GM21526 (cell line): ENCODE results near the gene CXCR6.

Source experiments
- ATAC-seq: cut with Tn5 transposase; IDR thresholded peaks from one replicate; pipeline ENCODE4 v1.9.1; 2021; ENCODE audit warnings: moderate library complexity; ENCODE audit not compliant: unreplicated experiment, low FRiP score

CXCR6 gene

DNA sequence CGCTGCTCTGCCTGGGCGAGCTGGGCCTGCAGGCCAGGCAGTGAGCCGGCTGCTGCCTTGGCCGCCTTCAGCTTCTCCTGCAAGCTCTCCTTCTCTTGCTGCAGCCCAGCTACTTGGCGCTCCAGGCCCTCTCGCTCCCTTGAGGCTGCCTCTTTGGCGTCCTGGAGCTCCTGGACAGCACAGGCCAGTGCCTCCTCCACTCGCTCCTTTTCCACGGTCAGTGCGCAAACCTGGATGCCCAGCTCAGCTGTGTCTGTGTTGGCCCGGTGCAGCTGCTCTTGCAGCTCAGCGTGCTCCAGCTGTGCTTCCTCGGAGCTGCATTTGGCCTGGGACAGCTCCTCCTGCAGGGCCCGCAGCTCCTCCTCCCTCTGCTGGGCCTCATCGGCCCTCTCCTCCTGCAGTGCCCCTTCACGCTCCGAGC, 23.1 kb downstream of the CXCR6 start:
- no peak for ATAC-seq

DNA sequence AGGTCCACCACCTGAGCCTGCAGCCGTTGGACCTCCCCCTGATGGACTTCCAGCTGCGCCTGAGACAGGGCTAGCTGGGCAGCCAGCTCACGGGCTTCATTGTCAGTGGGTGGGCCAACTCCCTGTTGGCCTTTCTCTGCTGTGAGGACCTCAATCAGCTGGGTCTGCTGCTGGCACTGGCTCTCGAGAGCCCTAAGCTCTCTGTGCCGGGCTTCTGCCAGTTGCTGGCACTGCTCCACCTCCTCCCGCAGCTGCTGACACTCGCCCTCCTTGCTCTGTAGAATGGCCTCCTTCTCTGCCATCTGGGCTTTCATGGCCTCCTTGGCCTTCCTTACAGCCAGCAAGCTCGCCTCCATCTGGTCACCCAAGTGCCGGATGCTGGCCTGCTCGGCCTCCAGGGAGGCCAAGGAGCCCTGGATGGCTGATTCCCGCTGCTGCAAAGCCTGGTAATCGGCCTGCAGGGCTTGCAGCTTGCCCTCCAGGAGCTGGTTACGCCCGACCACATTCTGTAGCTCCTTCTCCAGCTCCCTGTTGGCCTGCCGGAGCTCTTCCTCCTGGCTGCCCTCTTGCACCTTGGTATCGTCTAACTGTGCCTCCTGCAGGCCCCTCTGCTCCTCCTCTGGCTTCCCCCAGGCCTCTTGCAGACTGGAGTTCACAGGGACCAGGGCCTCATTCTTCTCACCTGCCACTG, 23.8 kb downstream of the CXCR6 start:
- no peak for ATAC-seq

- ATAC-seq, result no peak
Observed at GRCh38 chr3:45967724-45968123, 24.5 kb downstream of the CXCR6 start.

DNA sequence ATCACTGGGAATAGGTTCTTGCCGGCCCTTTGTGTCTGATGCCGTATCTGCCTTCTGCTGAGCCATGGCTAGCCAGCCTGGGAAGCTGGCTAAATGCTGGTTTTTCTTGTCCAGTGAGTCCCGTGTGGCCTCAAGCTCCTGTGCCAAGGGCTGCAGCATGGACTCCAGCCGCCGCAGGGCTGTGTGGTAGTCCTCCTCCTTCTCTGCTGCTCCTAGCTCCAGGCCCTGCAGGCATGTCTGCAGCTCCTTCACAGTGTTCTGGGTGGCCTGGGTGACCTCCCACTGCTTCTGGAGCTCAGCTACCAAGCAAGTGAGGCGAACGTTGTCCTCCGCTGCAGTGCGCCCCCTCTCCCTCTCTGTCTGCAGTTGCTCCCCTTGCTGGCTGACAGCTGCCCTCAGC, 24.9 kb downstream of the CXCR6 start:
- no peak for ATAC-seq

- ATAC-seq, result no peak
Observed at GRCh38 chr3:45968706-45969105, 25.4 kb downstream of the CXCR6 start.

GRCh38 chr3:45969116-45969515, 25.9 kb downstream of the CXCR6 start:
- no peak for ATAC-seq

DNA sequence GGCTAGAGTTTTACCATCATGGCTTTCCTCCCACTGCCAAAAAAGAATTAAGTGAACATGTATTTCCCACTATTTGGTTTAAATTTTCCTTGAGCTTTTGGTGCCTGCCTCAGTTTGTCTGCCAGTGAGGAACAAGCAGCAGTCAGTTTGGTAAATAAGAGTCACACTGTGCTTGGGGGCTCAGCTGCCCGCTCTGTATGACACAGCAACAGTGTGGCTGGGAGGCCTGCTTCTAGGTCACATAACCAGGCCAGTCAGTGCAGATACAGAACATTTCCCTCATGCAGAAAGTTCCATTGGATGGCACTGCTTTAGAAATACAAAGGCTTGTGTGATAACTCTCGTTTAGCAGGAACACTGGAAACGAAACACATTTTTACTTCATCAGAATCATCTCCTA, 26.7 kb downstream of the CXCR6 start:
- ATAC-seq, result no peak

- no peak for ATAC-seq
Observed at GRCh38 chr3:45972534-45973402, 29.5 kb downstream of the CXCR6 start.

DNA sequence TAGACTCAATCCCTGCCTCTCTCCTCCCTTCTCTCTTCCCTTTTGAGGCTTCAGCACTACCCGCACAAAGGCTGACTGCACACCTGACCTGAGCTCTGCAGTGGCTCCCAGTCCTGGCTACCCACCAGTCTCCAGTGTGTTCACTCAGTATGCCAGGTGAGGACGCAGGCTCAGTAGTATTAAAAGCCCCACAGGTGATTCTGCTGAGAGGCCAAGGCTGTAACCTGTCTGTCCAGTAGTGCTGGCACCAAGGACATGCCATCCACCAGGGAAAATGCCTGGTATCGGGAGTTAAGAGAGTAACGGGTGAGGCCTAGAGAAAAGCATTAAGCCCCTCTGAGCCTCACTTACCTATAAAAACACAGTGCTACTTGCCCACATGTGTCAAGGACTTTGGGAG, 31.4 kb downstream of the CXCR6 start:
- ATAC-seq, result no peak

DNA sequence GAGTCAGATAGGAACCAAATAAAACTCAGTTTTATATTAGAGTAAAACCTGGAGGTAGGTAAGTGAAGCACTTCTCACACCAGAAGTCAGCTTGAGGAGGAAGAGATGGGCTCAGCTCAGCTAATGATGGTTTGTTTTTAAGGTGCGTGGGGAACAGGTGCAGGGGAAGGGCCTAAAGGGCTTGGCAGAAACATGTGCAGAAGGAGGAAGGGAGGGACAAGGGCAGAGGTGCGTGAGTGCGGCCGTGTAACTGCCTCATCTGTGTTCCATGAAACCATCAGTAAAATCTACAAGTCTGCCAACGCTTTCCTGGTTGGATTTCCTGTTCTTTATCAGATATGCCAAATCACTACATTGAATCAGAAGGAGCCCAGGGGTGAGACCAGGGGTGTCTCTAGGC, 32.4 kb downstream of the CXCR6 start:
- ATAC-seq, result no peak

DNA sequence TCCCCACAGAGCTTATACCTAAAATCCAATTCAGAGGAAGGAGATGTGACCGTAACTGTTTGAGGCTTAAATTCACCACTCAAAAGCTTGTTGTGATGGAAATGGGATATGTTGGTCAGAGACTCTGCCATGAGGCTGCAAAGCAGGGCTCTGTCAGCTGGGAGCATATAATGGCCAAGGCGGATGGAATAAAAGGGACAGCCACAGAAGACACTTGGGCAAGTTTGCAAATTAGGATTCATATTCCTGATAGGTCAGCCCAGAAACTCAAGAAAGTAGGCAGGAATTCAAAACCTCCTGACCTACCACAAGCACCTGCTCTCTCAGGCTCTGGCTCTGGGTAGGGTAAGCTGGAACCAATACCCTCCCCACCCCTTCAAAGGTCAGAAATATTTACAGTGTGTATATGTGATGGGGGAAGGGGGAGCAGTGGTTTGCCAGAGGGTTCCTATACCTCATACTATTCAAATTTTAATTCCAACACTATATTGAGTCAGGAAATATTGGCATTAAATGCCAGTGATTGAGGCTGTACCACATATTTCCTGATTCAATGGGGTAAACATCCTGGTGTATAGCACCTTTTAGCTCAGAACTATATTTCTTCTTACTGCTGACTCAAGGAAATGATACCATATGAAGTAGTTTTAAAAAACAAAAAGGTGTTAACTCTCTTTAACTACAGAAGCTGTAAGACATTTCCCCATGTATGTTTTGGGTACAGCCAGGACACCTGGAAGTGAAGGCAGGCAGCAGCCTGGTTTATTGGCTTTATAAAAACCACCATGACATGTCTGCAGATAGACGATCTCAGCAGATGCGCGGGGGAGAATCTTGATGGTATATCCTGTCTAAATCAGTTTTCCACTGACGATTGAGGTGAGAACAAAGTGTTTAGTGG, 33.2 kb downstream of the CXCR6 start:
- no peak for ATAC-seq

DNA sequence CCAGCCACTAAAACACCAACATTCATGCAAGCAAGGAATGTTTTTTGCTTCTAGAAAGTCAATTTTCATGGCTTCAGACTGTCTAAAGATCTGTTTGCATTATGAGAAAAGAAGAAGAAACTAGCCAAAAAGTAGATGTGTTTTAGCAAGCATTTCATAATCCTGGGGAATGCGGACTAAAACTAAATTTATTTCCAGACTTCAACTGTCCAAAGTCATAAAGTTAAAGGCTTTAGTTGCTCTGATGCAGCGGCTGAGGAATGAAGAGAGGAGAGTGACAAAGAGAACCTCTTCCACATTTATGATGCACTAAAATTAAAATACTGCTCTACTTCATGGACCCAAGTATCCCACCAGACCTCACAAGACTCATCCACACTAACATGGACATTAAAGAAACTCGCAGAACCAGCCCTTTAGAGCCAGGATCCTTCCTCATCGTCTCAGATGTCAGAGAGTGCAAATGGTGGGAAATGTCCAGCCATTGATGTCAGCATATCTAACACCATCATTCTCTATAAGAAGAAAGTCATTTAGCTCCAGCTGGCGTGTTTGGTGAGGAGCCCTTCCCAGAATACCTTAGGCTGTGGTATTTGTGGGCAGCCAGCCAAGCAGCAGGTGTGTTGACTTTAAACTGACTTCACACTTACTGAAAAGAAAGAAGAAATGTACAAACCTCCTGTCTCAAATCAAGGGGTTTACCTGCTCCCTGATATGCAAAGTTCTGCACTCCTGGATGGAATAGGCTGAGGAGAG, 34.9 kb downstream of the CXCR6 start:
- no peak for ATAC-seq

DNA sequence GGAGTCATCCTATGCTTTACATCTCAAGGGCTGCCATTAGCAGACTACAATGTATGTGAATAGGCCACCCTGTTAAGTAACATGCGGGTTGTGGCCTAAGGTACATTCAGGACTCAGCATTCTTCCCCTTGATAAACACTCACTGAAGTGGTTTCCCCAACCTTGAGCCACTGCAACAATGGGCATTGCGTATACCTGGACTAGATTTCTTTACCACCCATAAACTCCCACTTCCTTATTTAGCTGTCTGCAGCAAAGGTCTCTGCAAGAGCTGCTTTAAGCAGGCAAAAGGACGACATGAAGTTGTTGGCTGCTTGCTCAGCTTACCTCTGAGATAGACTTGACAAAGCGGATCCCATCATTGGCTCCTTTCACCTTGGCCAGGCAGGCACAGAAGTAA, 36.1 kb downstream of the CXCR6 start:
- no peak for ATAC-seq

- ATAC-seq, result no peak
Observed at GRCh38 chr3:45980229-45980813, 37.1 kb downstream of the CXCR6 start.

- ATAC-seq, result no peak
Observed at GRCh38 chr3:45980819-45981218, 37.6 kb downstream of the CXCR6 start.

DNA sequence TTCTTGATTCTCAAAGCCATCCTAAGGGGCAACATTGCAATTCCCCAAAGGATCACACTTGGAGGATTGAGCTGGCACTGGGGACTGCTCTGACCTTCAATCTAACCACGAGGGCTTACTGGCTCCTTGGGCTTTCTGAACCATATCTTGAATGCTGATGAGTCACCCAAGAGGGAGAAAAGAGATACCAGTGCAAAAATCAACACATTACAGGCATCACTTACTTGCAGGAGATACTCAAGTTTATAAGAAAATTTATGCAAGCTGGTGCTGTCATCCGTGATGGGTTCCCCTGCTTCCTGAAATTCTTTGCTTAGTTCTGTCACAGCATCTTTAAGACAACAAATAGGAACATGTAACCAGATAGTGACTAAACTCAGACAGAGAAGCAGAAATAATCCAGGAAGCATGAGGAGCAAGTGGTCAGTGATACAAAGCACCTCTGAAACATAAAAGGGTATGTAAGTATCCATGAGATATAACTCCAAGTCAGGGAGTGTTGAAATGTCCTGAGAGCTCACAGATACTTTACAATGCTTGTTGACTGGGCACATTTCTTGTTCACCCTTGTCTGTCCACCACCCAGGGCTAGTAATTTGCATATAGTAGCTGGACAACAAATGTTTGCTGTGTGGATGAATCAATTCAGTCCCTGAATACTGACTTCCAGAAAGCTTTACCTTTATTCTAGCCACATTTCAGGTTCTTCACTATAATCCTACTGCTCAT, 38.2 kb downstream of the CXCR6 start:
- no peak for ATAC-seq

- ATAC-seq, result no peak
Observed at GRCh38 chr3:45983770-45984169, 40.5 kb downstream of the CXCR6 start.

GRCh38 chr3:45984331-45985312, 41.4 kb downstream of the CXCR6 start:
- no peak for ATAC-seq
